ENCODE data around the gene SPOUT1. TPM values are rescaled to one million over a fixed set of nuclear protein-coding genes. Genes with fewer than 3 reads are reported as not detected.
"Not testable (repeated sequence)": the region's sequence is repeated elsewhere in the genome, so short reads cannot be mapped to it uniquely, and the experiment has no call there.

Gene SPOUT1
- polyA plus RNA-seq, 1 donor: 24.4 TPM

- no peak for DNase-seq (ENCODE audit: low read depth)
Observed at GRCh38 chr9:128809831-128810230, 19.8 kb downstream of the SPOUT1 start.

GRCh38 chr9:128809036-128809599 lies 20.5 kb downstream of the SPOUT1 start:
- DNase-seq (ENCODE audit: low read depth): no peak

DNA sequence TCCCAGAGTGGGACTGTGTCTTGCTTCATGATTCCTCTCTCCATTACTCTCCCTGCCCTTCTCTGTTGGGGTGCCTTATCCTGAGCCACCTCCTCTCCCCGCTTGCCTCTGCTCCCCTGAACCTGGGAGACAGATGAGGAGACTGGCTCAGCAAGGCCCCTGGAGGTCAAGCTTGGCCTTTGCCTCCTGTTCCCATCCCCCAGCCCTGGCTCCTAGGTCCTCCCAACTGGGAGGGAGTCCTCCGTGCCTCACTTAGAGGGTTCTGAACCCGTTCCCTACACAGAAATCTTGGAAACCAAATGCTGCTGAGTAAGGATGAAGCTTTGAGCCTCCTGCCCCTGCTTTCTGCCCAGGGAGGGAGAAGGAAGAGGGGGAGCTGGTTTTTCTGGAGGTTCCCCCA lies 21.1 kb downstream of the SPOUT1 start:
- DNase-seq (ENCODE audit: low read depth): no peak

DNA sequence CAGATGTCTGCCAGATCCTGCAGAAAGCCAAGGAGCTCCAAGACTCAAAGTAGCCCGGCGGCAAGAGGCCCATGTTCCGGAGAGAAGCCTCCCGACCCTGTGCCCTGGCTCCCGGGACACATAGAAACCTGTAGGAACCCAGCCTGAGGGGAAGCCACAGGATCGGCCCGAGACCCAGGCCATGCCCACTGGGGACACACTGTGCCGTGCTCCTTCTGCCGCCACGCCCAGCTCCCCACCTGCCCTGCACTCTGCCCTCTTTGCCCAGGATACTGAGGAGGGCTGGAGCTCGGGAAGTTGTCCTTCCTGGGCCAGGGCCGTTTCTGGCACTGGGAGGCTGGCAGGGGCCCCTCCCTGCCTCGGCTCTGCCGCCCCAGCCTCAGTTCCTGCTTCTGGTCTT lies 21.8 kb downstream of the SPOUT1 start:
- DNase-seq (ENCODE audit: low read depth): no peak

GRCh38 chr9:128805661-128806060 lies 23.9 kb downstream of the SPOUT1 start:
- DNase-seq (ENCODE audit: low read depth): no peak

DNA sequence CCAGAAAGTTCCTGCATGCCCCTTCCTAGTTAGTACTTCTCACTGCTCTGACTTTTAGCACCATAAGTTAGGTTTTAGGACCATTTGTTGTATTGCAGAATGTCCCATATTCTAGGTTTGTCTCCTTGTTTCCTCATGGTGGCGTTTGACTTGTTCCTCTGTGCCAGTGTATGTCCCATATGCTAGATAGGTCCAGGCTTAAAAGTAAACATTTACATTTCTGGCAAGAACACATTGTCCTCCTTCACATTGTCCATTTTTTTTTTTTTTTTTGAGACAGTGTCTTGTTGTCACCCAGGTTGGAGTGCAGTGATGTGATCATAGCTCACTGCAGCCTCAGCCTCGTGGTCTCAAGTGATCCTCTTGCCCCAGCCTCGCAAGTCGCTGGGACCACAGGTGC lies 27.1 kb downstream of the SPOUT1 start:
- no peak for DNase-seq (ENCODE audit: low read depth)

- no peak for DNase-seq (ENCODE audit: low read depth)
Observed at GRCh38 chr9:128800061-128800460, 29.5 kb downstream of the SPOUT1 start.

GRCh38 chr9:128798896-128799295 lies 30.7 kb downstream of the SPOUT1 start:
- DNase-seq (ENCODE audit: low read depth): no peak

DNA sequence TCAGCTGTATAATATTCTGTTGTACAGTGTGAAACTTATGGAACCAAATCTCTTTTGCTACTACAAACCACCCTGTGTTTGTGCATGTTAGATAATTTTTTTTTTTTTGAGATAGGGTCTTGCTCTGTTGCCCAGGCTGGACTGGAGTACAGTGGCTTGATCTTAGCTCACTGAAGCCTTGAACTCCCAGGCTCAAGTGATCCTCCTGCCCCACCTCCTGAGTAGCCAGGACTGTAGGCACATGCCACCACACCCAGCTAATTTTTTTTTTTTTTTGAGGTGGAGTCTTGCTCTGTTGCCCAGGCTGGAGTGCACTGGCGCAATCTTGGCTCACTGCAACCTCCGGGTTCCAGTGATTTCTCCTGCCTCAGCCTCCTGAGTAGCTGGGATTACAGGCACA lies 34.6 kb downstream of the SPOUT1 start:
- not testable (repeated sequence) for DNase-seq (ENCODE audit: low read depth)

DNA sequence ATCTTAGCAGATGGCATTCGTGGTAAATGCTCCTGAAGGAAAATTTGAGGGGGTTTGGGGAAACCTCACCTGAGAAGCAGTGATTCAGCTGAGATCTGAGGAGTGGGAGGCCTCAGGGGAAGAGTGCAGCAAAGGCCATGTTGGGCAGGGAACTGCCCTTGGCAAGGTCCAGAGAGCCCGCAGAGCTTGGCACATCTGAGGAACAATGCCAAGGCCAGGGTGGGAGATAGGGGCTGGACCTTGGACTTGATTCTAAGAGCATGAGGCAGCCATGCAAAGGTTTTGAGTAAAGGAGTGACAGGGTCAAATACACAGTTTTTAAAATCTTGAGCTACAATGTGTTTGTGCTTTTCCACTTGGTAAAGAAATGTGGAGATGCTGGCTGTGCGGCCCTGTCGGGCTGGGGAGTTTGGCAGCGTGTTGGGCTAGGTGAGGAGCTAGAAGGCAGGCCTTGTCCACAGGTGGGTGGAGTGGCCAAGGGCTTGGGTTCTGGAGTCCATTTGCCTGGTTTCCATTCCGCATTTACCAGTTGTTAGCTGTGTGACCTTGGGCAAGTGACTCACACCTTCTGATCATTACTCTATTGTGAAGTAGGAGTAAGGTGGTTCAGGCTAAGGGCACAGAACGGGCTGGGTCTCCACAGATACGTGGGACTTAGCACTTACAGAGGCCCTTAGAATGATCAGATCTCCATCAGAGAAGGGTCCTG lies 36.5 kb downstream of the SPOUT1 start:
- DNase-seq (ENCODE audit: low read depth): no peak

GRCh38 chr9:128792134-128792533 lies 37.5 kb downstream of the SPOUT1 start:
- no peak for DNase-seq (ENCODE audit: low read depth)

DNA sequence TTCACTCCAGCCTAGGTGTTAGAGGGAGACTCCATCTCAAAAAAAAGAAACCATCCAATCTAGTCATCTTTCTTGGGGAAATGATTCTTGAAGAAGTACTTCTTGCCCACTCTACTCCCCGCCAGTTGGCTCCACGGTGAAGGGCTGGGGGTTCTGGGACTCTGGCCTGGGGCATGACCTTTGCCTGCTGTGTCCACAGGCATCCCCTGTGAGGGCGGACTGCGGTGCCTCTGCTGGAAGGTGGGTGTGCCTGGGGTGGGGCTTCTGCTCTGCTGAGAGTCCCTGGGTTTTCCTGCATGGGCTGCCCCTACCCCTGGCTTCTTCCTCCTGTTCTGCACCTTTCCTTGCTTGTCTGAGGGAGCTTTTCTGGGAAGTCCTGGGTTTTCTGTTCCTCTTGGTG lies 39.1 kb downstream of the SPOUT1 start:
- DNase-seq (ENCODE audit: low read depth): no peak

GRCh38 chr9:128788445-128788844 lies 41.1 kb downstream of the SPOUT1 start:
- DNase-seq (ENCODE audit: low read depth): no peak

DNA sequence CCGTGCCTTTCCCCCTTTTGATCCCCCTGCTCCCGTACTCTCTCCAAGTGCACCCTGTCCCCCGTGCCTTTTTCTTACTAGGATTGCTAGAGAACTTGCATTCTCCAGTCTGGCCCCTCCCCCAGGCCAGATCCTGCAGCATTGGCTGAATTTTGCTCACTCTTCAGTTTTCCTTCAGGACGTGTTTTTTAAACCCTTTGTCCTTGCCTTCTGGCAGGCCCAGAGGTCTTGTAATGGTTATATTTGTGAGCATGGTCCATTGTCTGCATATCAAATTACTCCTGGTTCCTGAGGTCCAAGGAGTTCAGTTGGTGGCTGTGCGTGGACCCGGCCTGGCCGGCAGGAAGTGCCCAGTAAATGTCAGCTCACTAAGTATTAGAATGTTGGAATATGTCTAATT lies 41.9 kb downstream of the SPOUT1 start:
- no peak for DNase-seq (ENCODE audit: low read depth)

- DNase-seq (ENCODE audit: low read depth): no peak
Observed at GRCh38 chr9:128786681-128787601, 42.7 kb downstream of the SPOUT1 start, which contains the start of gene TBC1D13. TBC1D13 (plus strand) TSS chr9:128787253; CDS start chr9:128787354, 101 bp downstream.

DNA sequence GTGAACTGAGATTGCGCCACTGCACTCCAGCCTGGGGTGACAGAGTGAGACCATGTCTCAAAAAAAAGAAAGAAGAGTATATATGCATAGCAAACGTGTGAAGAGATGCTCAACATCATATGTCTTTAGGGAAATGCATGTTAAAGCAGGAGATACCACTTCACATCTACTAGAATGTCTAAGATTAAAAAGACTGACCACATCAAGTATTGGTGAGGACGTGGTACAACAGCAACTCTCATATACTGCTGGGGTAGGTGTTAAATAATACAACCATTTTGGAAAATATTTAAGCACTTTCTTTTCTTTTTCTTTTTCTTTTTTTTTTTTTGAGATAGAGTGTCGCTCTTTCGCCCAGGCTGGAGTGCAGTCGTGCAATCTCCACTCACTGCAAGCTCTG lies 44.2 kb downstream of the SPOUT1 start:
- DNase-seq (ENCODE audit: low read depth): no peak

DNA sequence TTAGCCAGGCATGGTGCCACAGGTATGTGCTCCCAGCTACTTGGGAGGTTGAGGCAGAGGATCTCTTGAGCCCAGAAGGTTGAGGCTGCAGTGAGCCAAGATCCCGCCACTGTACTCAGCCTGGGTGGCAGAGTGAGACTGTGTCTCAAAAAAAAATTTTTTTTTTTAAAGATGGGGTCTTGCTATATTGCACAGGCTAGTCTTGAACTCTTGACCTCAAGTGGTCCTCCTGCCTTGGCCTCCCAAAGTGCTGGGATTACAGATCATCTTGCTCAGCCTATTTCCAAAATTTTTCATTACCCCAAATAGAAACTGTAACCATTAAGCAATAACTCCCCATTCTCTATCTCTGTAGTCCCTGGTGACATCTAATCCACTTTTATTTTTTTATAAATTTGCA lies 46.9 kb downstream of the SPOUT1 start:
- DNase-seq (ENCODE audit: low read depth): no peak

DNA sequence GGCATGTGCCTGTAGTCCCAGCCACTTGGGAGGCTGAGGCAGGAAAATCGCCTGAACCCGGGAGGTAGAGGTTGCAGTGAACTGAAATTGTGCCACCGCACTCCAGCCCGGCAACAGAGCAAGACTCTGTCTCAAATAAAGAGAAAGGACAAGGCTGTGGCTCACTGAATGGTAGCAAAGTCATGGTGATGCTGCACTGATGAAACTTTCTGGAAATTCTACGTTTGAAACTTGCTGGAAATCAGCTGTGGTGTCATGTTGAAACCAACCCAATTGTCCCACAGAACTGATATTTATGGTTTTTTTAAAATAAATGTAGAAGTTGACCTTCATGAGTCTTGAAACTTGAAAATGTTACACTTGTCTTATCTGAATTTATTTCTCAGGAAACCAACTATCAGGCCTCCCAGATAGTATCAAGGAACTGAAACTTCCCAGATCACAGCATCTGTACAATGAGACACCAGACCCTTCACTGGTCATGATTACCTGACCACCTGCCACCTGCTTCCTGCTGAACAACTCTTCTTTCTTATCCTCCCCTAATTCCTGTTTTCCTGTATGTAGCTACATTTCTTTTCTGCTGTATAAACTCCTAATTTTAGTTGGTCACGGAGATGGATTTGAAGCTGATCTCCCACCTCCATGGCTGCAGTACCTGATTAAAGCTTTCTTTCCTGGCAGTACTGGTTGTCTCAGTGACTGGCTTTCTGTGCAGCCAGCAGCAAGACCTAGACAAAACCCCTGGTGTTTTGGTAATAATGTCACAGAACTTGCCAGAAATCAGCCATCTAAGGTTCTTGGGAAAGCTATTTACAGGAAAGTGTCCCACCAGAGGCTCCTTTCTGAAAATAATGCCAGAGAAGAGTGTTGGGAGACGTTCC lies 48.2 kb downstream of the SPOUT1 start:
- no peak for DNase-seq (ENCODE audit: low read depth)

DNA sequence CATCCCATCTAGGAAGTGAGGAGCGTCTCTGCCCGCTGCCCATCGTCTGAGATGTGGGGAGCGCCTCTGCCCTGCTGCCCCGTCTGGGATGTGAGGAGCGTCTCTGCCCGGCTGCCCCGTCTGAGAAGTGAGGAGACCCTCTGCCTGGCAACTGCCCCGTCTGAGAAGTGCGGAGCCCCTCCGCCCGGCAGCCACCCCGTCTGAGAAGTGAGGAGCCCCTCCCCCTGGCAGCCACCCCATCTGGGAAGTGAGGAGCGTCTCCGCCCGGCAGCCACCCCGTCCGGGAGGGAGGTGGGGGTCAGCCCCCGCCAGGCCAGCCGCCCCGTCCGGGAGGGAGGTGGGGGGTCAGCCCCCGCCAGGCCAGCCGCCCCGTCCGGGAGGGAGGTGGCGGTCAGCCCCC lies 49.5 kb downstream of the SPOUT1 start:
- DNase-seq (ENCODE audit: low read depth): not testable (repeated sequence)

DNA sequence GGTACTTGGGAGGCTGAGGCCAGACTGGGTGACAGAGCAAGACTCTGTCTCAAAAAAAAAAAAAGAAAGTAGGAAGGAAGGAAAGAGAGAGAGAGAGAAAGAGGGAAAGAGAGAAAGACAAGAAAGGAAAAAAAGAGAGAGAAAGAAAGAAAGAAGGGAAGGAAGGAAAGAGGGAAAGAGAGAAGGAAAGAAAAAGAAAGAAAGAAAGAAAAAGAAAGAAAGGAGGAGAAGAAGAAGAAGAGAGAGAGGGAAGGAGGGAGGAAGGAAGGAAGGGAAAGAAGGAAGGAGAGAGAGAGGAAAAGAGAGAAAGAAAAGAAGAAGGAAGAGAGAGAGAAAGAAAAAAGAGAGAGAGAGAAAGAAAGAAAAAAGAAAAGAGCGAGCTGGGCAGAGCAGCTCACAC lies 54.8 kb downstream of the SPOUT1 start:
- no peak for DNase-seq (ENCODE audit: low read depth)

GRCh38 chr9:128773049-128773448 lies 56.5 kb downstream of the SPOUT1 start:
- DNase-seq (ENCODE audit: low read depth): no peak
